Pulmonary artery endothelial cell (primary cell): ENCODE results near the gene ABCF1. TPM values are rescaled to one million over a fixed set of nuclear protein-coding genes. Genes with fewer than 3 reads are reported as not detected.

Source experiments
- DNase-seq: peaks from one replicate; pipeline ENCODE4 v3.0.0-alpha.2; 2011; ENCODE audit warnings: low read depth, low spot score
- total RNA-seq: library from RNA; depleted of rRNA; stranded (reverse); fragments of >200 nt; gene quantifications from 2 replicates; pipeline ENCODE4 v1.2.3, GENCODE V29; 2014

ABCF1 gene
- total RNA-seq, 1 donor from 2014 or later: 53.0 TPM

- no peak for DNase-seq
Measured at GRCh38 chr6:30601436-30601814, 30.2 kb downstream of the ABCF1 start.

DNA sequence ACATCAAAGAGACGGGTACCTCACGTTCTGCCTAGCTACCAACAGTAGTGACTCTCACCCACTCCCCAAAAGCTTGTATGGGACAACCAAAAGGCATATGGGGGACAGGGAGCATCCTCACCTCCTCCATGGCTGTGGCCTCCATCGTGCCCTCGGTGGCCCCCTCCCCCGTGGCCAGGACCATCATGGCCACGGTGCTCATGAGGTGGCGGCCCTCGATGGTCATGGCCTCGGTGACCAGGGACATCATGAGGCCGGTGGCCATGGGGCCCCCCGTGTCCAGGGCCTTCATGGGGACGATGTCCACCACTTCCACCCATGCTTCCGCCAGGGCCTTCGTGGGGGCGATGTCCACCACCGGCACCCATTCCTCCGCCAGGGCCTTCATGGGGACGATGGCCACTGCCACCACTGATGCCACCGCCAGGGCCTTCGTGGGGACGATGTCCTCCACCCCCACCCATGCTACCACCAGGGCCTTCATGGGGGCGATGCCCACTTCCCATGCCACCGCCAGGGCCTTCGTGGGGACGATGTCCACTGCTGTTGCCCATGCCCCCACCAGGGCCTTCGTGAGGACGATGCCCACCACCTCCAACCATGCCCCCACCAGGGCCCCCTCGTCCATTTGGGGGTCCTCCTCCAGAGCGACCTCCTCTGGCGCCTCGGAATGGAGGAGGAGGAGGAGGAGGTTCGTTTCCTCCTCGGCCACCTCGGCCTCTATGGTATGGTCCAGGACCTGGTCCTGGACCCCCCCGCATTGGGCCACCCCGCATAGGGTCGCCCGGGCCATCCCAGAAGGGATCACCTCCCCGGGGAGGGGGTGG lies 30.8 kb downstream of the ABCF1 start:
- no peak for DNase-seq

GRCh38 chr6:30603961-30604360 lies 32.7 kb downstream of the ABCF1 start:
- DNase-seq: no peak

- no peak for DNase-seq
Measured at GRCh38 chr6:30610065-30610464, 38.8 kb downstream of the ABCF1 start.

- DNase-seq: no peak
Measured at GRCh38 chr6:30611150-30611855, 40.1 kb downstream of the ABCF1 start.

- no peak for DNase-seq
Measured at GRCh38 chr6:30611856-30612194, 40.6 kb downstream of the ABCF1 start.

- DNase-seq: no peak
Measured at GRCh38 chr6:30612213-30612612, 41.0 kb downstream of the ABCF1 start.

- DNase-seq: no peak
Measured at GRCh38 chr6:30612687-30613248, 41.5 kb downstream of the ABCF1 start.

- no peak for DNase-seq
Measured at GRCh38 chr6:30613251-30614043, 42.2 kb downstream of the ABCF1 start.

GRCh38 chr6:30614044-30614842 lies 43.0 kb downstream of the ABCF1 start:
- DNase-seq: no peak

DNA sequence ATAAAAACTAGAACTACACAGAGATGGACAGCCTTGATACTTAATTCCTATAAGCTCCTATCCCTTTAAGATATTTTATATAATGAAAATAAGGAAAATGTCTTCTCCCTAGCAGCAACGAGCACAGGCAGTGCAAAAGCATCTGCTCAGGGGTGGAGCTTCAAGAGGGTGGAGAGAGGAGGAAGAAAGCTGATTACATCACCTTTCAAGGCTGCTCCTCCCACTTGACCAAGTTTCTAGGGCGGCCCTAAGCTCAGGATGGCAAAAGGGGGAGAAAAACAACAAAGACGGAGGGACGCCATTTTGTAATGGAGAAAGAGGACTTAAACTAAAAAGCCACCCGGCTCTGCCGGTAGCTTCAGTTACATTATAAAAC lies 43.6 kb downstream of the ABCF1 start:
- DNase-seq: peak; percentile 95

- DNase-seq: peak; percentile 71
Measured at GRCh38 chr6:30615219-30615957, 44.1 kb downstream of the ABCF1 start.

DNA sequence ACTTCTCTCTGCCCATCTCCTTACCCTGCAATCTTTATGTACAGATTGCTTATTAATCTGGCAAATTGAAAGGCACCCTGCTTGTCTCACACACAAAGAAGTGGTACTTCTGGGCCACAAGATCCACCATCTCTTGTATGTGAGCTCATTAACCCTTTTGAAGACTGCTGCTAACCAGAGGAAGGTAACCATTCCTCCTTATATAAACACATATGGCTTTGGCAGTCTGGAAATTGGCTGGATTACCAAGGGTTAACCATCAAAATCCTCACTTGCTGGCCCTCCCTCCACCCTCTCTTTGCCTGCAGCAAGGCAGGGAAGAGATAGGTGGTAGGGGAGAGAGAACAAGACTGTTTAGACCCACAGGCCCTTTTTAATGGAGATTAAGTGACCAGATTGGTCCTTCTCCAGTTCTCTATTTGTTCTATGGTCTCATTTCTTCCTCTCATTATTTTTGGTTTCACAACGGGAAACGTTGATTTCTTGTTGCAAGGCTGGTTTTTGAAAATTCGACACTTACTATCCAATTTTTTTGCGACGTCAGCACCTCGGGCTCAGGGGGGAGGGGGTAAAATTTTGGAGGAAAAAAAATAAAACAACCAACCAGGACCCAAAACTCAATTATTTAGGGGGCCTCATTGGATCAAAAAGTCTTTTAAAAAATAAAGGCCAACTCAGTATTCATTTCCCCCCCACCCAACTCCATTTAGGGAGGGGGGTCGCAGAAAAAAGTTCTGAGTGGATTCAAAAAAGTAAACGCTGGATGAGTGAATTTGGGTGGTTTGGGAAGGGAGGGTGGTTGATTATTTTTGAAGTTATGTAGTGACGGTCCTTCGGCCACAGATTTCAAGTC lies 44.9 kb downstream of the ABCF1 start:
- DNase-seq: no peak

DNA sequence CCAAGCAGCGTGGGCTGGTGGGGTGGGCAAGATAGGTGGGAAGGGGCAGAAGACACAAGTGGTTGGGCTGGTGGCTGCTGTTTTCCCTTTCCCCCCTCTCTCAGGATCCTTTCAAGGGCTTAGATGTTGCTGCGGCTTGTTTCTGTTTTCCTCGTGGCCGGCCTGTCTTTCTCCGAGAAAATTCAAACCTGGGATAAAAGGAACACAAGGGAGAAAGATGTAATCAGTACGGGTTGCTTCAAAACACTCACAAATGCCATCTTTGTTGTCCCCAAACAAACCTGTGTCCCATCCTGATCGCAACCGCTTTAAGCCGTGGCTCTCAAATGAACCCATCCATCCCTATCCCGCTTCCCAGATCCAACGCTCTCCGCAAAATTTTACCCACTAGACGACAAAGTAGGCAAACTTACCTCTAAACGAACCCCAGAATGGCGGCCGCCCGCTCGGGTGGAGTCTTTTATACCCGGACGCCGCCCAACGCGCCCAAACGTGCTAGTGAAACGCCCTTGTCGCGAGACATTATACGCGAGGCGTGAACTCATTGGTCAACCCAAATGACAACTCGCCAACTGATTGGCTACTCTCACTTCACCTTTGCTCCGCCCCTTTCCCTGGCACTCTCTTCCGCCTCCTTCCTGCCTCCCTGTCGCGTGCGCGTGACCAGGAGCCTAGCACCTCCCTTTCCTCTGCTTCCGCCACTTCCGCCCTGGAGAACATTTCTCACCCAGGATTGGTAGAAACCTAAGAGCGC lies 45.7 kb downstream of the ABCF1 start, which contains the start of gene PPP1R10:
Gene PPP1R10, minus strand, starts transcription at position 433 of the 754 bp plus-strand sequence. CDS start 7,299 bp downstream, outside the sequence.
- peak; percentile 100 for DNase-seq

DNA sequence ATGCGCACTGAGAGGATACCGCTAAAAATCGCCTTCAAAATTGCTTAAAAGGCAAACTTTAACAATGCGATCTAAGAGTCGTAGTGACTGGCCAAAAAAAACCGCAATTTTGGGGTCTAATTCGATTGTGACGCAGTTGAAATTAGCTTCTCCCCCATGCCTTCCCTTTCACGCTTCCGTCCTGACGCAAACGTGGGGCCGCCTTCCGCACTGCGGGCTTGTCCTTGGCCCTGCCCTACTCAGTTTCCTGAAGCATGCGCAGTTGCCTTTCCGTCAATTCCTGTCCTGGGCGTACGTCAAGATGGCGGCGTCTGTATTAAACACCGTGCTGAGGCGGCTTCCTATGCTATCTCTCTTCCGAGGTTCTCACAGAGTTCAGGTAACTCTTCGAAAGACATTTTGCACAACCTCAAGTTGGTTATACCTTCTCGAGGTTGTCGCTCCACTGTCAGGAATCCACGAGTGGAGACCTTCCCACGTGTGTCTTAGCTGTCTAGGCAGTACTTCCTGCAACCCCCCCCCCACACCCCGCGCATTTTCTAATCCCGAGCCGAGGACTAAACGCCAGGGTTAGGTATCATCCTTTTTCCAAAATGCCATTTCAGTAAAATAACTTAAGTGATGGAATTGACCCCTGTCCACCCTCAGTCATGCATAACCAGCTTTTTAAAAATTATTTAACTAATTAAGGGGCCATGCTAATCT lies 46.5 kb downstream of the ABCF1 start, which contains the start of gene MRPS18B:
Gene MRPS18B, plus strand, starts transcription at position 276 of the 705 bp plus-strand sequence. Its CDS starts 26 bp downstream, at position 302.
- DNase-seq: peak; percentile 93

DNA sequence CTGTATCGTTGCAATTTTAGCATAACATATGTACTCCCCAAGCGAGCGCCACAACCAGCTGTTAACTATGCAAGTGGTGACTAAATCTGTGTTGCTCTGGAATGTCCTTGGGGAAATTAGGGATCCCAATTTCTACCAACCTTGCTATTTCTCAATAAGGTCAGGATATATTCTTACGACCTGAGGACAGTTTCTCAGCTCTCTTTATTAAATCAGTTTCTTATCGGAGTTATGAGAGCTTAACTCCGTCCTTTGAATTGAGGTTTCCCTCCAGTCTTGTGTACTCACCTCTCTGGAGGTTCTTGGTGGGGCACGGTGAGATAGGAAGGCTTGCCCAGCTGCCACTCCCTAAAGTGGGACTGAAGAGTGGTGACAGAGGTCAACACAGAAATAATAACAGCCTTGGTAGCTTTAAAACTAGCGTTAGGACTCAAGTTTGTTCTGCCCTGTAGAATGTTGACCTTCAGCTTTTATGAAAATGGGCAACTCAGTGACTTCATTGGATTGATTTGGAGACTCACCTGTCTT lies 47.1 kb downstream of the ABCF1 start:
- DNase-seq: no peak

DNA sequence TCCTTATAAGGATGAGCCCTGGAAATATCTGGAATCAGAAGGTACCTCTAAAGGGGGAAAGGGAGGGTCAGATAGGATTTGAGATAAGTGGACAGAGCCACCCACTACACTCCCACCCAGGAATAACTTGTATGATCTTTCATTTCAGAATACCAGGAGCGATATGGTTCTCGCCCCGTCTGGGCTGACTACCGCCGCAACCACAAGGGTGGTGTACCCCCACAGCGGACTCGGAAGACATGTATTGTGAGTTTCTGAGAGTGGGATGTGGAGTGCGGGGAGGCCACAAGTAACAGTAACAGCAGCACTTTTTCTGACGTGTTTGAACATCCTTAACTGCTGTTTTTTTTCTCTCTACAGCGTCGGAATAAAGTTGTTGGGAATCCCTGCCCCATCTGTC lies 48.3 kb downstream of the ABCF1 start:
- no peak for DNase-seq
